Hematopoietic multipotent progenitor cell treated with erythropoietin and hydrocortisone succinate and interleukin-3 and kit ligand, for 15 days (in vitro differentiated cells): ENCODE measurements around the gene KLHL22.
"Not testable (repeated sequence)": the region's sequence is repeated elsewhere in the genome, so short reads cannot be mapped to it uniquely, and the experiment has no call there.

Experiments used
- DNase-seq: peaks from one replicate; pipeline ENCODE4 v3.0.0-alpha.2; 2015; ENCODE audit warnings: low spot score

KLHL22 gene, protein sequence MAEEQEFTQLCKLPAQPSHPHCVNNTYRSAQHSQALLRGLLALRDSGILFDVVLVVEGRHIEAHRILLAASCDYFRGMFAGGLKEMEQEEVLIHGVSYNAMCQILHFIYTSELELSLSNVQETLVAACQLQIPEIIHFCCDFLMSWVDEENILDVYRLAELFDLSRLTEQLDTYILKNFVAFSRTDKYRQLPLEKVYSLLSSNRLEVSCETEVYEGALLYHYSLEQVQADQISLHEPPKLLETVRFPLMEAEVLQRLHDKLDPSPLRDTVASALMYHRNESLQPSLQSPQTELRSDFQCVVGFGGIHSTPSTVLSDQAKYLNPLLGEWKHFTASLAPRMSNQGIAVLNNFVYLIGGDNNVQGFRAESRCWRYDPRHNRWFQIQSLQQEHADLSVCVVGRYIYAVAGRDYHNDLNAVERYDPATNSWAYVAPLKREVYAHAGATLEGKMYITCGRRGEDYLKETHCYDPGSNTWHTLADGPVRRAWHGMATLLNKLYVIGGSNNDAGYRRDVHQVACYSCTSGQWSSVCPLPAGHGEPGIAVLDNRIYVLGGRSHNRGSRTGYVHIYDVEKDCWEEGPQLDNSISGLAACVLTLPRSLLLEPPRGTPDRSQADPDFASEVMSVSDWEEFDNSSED

DNA sequence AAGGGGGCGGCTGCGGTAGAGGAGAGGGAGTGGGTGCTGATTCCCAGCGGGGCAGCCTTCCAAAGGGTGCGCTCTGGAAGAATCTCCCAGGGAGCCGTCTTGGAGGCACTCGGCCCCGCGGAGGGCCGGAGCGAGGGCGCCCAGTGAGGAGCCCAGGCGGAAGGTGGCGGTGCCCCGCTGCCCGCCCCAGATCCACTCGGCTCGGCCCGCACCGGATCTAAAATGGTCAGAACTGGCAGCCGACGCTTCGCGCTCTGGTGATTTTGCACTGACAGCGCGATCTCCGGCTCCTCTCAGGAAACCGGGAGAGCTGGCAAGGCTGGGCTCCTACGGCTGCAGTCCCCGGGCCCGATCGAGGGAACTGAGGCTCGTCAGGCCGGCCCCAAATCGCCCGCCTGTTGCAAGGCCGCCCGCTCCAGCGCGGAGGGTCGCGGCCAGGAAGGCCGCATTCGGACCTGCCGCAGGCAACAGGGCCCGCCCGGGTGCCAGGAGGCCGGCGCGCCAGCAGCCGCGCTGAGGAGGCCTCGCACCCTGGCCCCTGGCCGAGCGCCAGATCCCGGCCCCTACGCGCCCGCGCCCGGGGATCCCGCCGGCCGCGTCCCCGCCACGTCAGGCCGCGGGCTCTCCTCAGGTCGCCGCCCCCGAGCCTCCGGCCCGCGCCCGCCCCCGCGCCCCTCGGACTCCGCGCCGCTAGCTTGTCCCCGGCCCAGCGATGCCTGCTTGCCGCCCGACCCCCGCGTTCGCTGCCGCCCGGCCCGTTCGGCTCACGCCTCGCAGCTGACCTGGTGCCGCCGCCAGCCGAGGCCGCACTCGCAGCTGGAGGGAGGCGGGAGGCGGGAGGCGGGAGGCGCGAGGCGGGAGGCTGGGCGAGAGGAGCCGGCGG, at the start of gene KLHL22:
TSS of gene KLHL22 (minus strand) at position 818 of the 883 bp plus-strand sequence. CDS start 6,584 bp downstream, outside the sequence.
- DNase-seq, result peak; percentile 38

DNA sequence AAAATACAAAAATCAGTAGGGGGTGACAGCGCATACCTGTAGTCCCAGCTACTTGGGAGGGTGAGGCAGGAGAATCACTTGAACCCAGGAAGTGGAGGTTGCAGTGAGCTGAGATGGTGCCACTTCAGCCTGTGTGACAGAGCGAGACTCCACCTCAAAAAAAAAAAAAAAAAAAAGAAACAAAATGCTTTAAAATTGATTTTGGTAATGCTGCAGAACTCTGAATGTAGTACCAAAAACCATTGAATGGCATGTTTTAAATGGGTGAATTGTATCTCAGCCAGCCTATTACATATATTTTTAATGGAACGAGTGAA, 49.7 kb upstream of the KLHL22 start:
- DNase-seq, result not testable (repeated sequence)

DNA sequence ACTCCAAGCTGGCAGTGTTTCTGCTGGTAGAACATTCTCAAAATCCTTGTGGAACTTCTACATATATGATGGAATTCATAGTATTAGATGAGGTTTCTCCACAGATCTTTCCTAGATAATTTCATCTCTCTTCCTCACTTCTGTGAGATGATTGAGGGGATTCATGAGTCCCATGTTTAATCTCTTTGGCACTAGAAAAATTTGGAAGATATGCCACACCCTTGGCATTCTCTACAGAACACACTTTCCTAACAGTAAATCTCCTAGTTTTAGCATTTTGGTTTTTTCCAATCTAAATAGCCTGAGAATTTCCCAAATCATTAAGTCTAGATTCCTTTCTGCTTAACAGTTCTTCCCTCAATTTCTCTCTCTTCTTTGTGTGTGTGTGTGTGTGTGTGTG, 47.1 kb upstream of the KLHL22 start:
- no peak for DNase-seq

DNA sequence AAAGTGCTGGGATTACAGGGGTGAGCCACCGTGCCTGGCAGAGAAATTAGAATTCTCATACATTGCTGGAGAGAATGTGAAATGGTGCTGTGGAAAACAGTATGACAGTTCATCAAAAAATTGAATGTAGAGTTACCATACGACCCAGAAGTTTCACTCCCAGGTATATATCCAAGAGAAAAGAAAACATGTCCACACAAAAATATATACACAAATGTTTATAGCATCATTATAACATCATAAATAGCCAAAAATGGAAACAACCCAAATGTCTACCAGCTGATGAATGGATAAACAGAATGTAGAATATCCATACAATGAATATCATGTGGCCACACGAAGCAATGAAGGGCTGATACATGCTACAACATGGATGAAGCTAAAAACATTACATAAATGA, 46.5 kb upstream of the KLHL22 start:
- no peak for DNase-seq

DNA sequence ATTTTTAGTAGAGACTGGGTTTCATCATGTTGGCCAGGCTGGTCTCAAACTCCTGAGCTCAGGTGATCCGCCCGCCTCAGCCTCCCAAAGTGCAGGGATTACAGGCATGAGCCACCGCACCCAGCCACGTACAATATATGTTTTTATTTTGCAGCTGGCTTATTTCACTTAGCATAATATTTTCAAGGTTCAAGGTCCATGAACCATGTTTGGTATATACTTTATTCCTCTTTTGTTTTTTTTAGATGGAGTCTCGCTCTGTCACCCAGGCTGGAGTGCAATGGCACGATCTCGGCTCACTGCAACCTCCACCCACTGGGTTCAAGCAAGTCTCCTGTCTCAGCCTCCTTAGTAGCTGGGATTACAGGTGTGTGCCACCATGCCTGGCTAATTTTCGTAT, 43.3 kb upstream of the KLHL22 start:
- DNase-seq, result not testable (repeated sequence)

DNA sequence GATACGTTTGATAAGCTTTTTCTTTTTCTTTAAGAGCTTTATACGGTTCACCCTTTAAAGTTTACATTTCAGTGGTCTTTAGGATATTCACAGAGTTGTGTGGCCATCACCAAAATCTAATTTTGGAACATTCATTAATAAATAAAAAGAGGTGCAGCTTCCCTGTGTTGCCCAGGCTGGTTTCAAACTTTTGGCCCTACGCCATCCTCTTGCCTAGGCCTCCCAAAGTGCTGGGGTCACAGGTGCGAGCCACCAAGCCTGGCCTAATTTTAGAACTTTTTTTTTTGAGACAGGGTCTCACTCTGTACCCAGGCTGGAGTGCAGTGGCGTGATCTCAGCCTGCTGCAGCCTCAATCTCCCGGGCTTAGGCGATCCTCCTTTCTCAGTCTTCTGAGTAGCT, 42.4 kb upstream of the KLHL22 start:
- DNase-seq, result no peak

DNA sequence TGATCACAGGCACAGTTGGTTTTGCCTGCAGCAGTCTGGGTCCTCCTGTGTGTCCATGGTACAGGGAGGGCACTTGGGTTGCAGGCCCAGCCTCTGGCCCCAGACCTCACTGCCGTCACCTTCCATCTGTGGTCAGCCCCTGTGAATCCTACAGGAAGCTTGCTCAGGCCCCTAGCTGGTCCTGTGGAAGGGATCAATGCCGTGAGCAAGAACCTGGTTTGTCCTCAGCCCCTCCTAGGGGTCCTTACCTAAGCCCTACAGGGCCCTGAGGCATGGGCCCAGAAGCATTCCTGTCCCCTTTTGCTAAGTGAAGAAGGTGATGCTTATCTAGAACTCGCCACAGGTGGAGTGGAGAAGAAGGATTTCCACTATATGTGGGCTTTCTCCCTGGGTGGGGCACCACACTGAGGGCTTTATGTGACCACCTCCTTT, 41.7 kb upstream of the KLHL22 start:
- DNase-seq, result no peak

DNA sequence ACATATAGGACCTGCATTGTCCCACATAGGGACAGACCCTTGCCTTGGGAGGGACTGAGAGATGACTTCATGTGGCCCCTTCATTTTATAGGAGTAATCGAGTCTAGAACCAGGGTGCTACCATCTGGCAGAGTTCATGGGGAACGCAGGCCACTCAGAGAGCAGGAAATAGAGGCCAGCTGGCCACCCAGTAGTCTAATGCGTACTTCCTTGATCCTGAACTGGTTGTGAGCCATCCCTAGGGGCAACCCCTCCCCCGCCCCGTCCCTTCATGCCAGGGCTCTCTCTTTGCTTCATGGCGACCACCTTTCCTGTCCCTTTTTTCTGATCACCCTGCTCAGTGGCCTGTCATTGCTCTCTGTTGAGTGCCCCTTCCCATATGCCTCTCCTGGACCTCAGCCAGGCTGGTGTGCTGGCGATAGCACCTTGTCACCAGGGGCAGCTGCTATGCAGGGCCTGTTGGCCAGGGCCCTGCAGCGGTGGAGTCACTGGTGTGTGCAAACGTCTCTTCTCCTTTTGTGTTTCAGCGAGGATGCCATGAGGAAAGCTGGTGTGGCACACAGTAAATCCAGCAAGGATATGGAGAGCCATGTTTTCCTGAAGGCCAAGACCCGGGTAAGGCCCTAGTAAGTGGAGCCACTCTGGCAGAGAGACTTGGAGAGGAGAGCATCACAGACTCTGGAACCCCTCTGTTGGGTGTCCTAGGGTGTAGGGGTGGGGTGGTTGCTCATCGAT, 41.2 kb upstream of the KLHL22 start:
- DNase-seq, result no peak

DNA sequence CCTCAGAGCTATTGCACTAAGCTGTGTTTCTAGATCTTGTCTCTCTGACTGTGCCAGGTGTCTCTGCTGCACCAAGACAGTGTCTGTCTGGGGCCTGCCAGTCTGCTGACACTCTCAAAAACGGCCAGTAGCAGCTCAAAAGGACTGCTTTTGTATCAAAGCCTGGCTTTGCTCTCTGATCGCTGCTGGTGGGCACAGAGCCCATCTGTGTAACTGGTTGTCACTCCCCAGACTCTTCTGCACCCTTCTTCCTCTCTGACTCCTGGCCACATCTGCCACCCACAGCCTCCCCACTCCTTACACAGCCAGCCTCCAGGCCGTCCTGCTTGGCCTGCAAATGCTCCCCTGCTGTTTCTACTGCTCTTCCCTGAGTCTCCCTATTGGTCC, 38.3 kb upstream of the KLHL22 start:
- DNase-seq, result no peak

DNA sequence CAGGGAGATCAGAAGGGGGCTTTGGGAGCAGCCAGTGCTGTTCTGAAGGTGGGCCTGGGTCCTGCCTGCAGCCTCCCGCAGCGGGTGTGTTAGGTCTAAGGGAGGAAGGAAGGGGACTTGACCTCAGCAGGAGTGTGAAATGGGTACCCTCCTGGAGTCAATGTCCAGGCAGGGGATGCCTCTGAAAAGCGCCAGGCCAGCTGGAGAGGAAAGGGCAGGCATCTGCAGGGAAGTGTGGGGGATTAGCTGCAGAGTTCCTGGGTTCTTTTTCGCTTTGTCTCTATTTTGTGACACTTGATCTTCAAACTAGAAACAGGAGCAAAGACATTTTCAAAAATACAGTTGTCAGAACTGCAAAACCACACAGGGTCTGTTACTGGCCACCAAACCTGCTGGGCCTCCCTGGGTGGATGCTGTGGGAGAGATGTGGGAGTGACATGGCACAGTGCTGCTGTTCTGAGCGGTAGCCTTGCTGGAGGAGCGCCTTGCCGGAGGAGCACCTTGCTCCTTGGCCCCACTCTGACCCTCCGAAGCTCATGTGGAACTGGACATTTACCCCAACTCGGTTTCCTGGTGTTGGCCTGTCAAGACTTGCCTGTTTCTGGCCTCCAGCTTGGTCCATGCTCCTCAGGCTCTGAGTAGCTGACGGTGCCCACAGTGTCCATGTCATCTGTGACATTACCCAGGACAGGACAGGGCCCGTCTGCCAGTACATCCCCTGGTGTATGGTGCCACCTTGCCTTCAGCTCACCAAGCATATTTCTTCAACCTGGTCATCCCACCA, 37.7 kb upstream of the KLHL22 start:
- no peak for DNase-seq

DNA sequence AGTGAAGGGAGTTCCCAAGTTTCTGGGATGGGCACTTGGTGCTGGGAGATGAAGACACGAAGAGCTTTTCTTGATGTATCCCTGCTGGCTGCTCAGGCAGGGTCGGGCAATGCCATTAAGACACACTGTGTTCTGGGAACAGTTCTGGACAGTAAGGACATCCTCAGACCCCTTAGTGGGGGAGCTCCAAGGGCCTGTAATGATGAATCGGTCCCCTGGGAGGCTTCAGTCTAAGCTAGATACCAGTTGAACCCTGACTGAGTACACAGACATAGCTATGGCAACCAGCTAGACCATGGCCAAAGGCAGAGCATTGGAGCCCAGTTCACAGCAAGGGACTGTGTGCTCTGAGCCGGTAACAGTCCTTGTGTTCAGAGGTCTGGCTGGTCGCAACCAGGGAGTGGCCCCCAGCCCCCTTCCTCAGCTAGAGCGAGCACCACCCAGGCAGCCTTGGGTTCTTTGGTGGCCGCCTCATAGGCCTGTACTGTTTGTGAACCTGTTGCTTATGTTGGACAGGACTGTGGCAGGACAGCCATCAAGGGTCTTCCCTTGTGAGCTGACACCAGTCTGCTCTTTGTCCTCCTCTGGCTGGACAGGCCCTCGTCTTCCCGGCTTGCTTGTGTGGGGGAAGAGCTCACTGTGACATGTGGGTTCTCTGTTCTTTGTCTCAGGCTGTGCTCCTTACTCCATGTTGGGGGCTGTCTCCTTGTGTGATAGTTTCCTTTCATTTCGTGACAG, 36.8 kb upstream of the KLHL22 start:
- no peak for DNase-seq

DNA sequence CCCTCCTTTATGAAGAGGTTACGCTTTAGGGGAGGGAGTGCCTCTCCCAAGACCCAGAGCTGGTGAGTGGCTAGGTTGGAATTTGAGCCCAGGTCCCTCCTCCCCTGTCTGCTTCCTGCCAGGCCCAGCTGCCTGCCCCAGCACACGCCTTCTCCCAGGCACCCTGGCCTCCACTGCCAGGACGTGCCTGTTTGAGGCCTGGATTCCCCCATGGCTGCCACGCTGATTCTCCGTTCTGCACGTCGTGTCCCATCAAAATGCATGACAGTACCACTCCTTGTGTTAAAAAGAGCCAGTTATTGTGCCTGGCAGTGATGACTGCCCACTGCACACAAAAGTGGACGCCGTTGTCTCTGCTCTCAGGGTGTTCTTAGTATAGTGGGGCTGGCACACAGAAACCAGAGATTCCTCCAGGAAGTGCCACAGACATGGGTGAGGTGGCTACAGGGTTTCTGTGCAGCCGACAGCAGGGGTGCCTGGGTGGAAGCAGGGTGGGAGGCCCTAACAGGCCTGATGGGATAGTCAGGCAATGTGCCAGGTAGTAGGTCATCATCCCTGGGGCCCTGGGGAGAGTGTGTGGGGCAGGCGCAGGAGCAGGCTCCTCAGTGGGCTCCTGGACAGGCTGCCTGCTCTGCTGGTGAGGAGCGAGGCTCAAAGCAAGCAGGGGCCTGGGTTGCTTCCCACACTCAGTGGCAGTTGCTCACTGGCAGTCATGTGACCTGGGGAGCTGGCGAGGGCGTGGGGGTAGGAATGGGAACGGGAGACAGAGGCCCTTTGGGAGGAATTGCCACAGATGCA, 36.0 kb upstream of the KLHL22 start:
- no peak for DNase-seq

DNA sequence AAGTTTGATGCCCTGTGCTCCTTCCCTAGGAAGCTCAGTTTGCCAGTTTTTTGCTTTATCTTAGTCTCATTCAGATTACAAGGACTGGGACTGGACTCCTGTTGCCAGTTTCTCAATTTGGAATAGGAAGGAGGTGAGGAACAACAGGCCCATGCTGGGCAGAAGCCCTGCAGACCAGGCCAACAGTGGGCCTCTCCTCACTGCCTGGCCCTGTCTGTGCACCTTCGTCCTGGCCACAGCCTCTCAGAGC, 35.5 kb upstream of the KLHL22 start:
- DNase-seq, result no peak

DNA sequence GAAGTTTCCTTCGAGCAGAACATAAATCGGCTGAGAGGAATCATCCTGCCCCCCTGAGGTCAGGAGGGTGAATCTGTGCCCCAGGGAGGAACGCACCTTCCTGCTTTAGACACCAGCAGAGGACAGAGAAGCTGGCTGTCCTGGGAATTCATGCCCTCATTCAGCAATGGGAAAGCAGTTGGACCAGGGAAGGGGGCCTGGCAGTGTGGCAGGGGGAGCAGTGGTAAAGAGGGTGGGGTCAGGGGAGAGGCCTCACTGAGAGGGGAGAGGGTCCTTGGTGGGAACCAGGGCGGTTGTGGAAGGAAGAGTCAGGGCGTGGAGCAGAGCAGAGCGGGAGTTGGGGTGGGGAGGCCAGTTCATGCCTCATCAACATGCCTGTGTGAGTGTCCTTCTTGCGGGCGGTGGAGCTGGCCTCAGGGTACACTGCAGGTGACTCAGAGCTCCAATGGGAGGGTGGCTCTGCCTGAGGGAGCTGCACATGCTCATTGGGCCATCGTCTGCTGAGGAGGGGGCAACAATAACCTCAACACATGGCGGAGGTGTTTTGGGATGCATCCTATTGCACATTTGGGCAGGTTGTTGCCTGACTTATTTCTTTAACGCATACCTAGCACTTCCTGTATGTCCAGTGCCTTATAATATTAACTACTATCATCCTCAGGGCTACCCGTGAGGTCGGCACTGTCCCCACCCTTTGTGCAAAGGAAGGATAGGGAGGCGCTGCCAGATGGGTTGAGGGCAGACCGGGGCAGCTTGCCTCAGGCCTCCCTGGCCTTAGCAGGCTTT, 35.0 kb upstream of the KLHL22 start:
- DNase-seq, result no peak

DNA sequence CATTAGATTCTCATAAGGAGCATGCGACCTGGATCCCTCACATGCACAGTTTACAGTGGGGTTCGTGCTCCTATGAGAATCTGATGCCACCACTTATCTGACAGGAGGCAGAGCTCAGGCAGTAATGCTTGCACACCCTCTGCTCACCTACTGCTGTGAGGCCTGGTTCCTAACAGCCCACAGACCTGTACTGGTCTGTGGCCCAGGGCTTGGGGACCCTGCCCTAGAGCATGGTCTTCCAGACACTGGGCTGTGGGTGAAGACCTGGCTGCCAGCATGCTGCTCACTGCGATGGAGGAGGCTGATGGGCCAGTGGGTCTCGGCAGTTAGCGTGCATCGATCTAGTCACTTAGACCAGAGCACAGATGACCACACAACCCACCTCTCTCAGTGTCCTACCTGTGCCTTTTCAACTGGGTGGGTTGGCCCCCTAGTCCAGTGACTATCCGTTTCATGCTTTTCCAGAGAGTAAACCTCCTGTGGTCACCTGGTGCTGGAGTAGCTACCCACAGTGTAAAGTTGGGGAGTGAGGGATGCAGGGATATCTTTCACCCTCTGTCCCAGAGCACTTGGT, 32.9 kb upstream of the KLHL22 start:
- DNase-seq, result no peak

DNA sequence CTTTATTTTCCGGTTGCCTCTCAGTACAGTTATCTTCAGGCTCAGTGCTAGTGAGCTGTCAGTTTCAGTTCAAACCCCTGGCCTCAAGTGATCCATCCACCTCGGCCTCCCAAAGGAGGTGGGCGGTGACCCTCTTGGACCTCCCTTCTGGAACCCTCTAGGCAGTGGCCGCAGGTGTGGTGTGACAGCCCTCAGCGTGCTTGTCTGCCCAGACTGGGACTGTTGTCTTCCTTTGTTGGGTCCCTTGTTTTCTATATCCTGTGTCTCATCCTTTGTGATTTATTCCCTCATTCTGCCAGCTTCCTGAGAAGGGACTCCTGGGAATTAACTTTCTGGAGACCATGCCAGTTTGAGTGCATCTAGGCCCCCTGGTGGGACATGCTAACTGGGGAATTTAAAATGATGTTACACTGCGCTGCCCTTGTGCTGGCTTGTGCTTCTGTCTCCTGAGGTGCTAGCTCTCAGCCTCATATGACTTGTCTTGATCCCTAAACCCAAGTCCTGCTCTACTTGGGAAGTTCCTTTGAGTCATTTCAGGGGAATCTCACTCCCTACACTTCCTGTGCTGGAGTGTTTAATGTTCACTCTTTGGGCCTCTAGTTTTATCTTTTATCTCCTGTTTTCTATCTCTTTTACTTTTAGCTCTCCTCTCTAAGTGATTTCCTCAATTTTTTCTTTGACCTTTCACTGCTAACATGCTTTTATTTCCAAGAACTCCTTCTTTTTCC, 31.2 kb upstream of the KLHL22 start:
- no peak for DNase-seq

DNA sequence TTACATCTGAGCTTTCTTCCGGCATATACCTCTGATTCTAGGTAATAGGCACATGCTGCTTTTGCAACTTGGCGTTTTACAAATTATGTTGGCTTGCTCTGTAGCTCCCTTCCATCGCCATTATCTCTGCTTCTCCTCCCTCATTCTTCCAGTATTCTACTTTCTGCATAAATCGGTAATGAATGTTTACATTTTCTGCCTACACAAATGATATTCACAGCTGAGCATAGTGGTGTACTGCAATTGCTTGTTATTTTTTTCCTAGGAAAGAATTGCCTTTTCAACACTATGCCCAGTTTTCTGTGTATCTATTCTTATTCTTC, 30.7 kb upstream of the KLHL22 start:
- no peak for DNase-seq

DNA sequence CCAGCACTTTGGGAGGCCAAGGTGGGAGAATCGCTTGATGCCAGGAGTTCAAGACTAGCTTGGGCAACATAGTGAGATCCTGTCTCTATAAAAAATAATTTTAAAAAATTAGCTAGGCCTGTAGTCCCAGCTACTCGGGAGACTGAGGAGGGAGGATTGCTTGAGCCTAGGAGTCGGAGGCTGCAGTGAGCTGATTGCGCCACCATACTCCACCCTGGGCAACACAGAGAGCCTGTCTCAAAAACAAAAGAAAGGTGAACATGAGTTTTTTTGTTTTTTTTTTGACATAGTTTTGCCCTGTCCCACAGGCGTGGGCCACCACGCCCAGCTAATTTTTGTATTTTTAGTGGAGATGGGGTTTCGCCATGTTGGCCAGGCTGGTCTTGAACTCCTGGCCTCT, 29.5 kb upstream of the KLHL22 start:
- DNase-seq, result no peak
